ENCODE measurements around the gene HSD17B14. TPM values are rescaled to one million over a fixed set of nuclear protein-coding genes. Genes with fewer than 3 reads are reported as not detected.

HSD17B14 gene
- total and polyA plus RNA-seq, 2 of the 13 experiments (the other 11 are each of a cell fraction or from before 2014, with no cell fraction given): 0.58 to 1.2 TPM

GRCh38 chr19:48797103-48797502 lies 39.2 kb downstream of the HSD17B14 start:
- 70% methylated on average over 1 of the region's 7 CpGs for WGBS (ENCODE audit: low lambda C conversion rate)
- DNase-seq (ENCODE audit: low spot score): no peak
- no peaks in the 10 kb centered on the region for H3K79me2 ChIP-seq (ENCODE audit: insufficient read depth, low read length)
- H3K36me3 ChIP-seq (replicated peaks in 1 of 2; ENCODE audit: control insufficient read depth in 1 of 2, insufficient read depth in 2 of 2, low read length in 2 of 2): no peaks in the 10 kb centered on the region
- POLR2A ChIA-PET: interaction anchor here (0.7 to 2.3 kb wide), 2 partner anchors 10 kb away, joined by 3 to 53 read pairs; no protein-coding TSS in a partner anchor
- no peak overlapping the region for H2AFZ ChIP-seq (ENCODE audit: low read length)
- no peak for FAIRE-seq
- no peak overlapping the region for H3K4me2 ChIP-seq (ENCODE audit: low read depth, low read length)
- no peak overlapping the region for H3K4me3 ChIP-seq (replicated peaks in 1 of 3; ENCODE audit: insufficient read depth in 1 of 3, low read depth in 2 of 3, low read length in 3 of 3)
- H4K20me1 ChIP-seq (ENCODE audit: insufficient read depth, low read length): no peaks in the 10 kb centered on the region
- H3K27ac ChIP-seq (ENCODE audit: extremely low read length, insufficient read depth, low read length): no peak overlapping the region
- no peak for TF ChIP-seq ZNF468 (CRISPR knock-in tag; IDR thresholded peaks at IDR 0.05)
- no peak for TF ChIP-seq RNF2 (conservative IDR thresholded peaks at IDR 0.05; ENCODE audit: low read depth)
- TF ChIP-seq NBN (conservative IDR thresholded peaks at IDR 0.05): no peak
- TF ChIP-seq ZNF598 (CRISPR knock-in tag; IDR thresholded peaks at IDR 0.05; ENCODE audit: borderline replicate concordance): no peak
- no peak for TF ChIP-seq SKI (IDR thresholded peaks at IDR 0.05; ENCODE audit: partially characterized antibody)
- H3K9me3 ChIP-seq (ENCODE audit: low read length): no peaks in the 10 kb centered on the region
- H3K4me1 ChIP-seq (ENCODE audit: insufficient read depth, low read length): peaks cover 29% of the 10 kb centered on the region
- no peak for ATAC-seq
- intact Hi-C loops (cut with micrococcal nuclease; ENCODE audit: unreplicated experiment): no loop called here
- in situ Hi-C loops (cut with HindIII; ENCODE audit: extremely low pct_ligation_motif_present, low pct_unique_long_range_greater_than_20kb): loop anchor here (5.0 kb wide), 1 partner anchor 40 kb away; the partner anchor contains the start of gene HSD17B14
- no peaks in the 10 kb centered on the region for H3K27me3 ChIP-seq (ENCODE audit: control insufficient read depth in 1 of 2, insufficient read depth in 2 of 2, low read length in 2 of 2)
- BruUV-seq (replicated peaks): no TSS peak
- CTCF ChIA-PET (ENCODE audit: low intra/inter-chr PET ratio, low total read pairs): no interaction called here
- no peak overlapping the region for H3K9ac ChIP-seq (ENCODE audit: insufficient read depth, low read depth, low read length)

GRCh38 chr19:48796298-48797083 lies 39.8 kb downstream of the HSD17B14 start:
- Histone ChIP-seq H2AFZ (ENCODE audit: low read length) (no peak overlapping the region), H3K9me3 (ENCODE audit: low read length) (no peaks in the 10 kb centered on the region), H3K27me3 (ENCODE audit: control insufficient read depth in 1 of 2, insufficient read depth in 2 of 2, low read length in 2 of 2) (no peaks in the 10 kb centered on the region), H3K27ac (ENCODE audit: extremely low read length, insufficient read depth, low read length) (no peak overlapping the region), H4K20me1 (ENCODE audit: insufficient read depth, low read length) (no peaks in the 10 kb centered on the region), H3K4me2 (ENCODE audit: low read depth, low read length) (peak overlapping the region; percentile 61), H3K4me3 (replicated peaks in 1 of 3; ENCODE audit: insufficient read depth in 1 of 3, low read depth in 2 of 3, low read length in 3 of 3) (no peak overlapping the region; a peak in 1 of 6 replicates), H3K79me2 (ENCODE audit: insufficient read depth, low read length) (no peaks in the 10 kb centered on the region), H3K36me3 (replicated peaks in 1 of 2; ENCODE audit: control insufficient read depth in 1 of 2, insufficient read depth in 2 of 2, low read length in 2 of 2) (no peaks in the 10 kb centered on the region), H3K4me1 (ENCODE audit: insufficient read depth, low read length) (peaks cover 29% of the 10 kb centered on the region), H3K9ac (ENCODE audit: insufficient read depth, low read depth, low read length) (peak overlapping the region; percentile 61; the same call in 1 of the 2 replicates)
- FAIRE-seq (no peak), DNase-seq (ENCODE audit: low spot score) (no peak), ATAC-seq (no peak)
- BruUV-seq (replicated peaks): no TSS peak
- in situ Hi-C loops (cut with HindIII; ENCODE audit: extremely low pct_ligation_motif_present, low pct_unique_long_range_greater_than_20kb): loop anchor here (5.0 kb wide), 1 partner anchor 41 kb away; the partner anchor contains the start of gene HSD17B14
- 97% methylated on average over 14 of the region's 20 CpGs for WGBS (ENCODE audit: low lambda C conversion rate)
- ChIA-PET POLR2A (interaction anchor here (1.6 to 2.3 kb wide), 3 partner anchors 11 to 174 kb away, joined by 7 to 53 read pairs (median 9); partner anchors contain the start of gene PPP1R15A), CTCF (ENCODE audit: low intra/inter-chr PET ratio, low total read pairs) (interaction anchor here (1.1 kb wide), 1 partner anchor 39 kb away, joined by 7 read pairs; the partner anchor contains the start of gene HSD17B14)
- TF ChIP-seq ZNF629 (CRISPR knock-in tag; conservative IDR thresholded peaks at IDR 0.05) (peak; percentile 85), ZMAT3 (CRISPR knock-in tag; conservative IDR thresholded peaks at IDR 0.05) (no peak)
- intact Hi-C loops (cut with micrococcal nuclease; ENCODE audit: unreplicated experiment): no loop called here

Data from HepG2 (cell line).